HS-27A (cell line): ENCODE data around the gene ZNF764.
"Not testable (repeated sequence)": the region's sequence is repeated elsewhere in the genome, so short reads cannot be mapped to it uniquely, and the experiment has no call there.

Source experiments
- DNase-seq: peaks from one replicate; pipeline ENCODE4 v3.0.0-alpha.2; 2012; ENCODE audit warnings: low read depth, missing footprints

ZNF764 gene

DNA sequence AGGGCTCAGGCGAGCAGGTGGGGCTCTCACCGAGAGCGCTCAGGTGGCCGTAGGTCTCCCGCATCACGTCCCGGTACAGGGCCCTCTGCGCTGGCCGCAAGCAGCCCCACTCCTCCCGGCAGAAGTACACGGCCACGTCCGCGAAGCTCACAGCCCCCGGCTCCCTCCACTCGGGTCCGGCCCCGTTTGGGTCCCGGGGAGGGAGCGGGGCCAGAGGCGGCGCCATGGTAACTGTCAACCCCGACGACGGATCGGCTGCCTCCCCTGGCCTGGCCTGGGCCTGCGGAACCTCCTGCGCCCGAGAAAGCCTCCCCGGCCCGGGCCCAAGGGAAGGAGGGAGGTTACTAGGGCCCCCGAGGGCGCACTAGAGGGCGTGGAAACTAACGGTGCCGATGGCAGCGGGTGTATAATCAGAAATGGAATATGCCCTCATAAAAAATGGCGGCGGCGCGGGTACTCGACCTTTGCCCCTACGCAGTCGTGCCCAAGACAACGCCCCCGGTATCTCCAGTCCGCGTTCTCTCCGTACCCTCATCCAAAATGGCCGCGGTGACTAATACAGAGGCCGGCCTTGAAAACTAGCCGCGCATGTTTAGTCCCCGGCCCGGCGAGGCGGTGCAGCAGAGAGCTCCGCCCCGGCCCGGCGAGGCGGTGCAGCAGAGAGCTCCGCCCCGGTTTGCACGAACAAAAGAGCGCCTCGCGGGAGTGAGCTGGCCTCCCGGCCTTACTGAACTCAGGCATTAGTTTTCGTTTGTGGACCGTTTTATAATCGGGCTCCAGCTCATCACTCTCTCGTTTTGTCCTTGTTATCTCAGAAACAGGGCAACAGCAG lies at the start of gene ZNF764:
TSS of gene ZNF764 (minus strand) at position 418 of the 832 bp plus-strand sequence. CDS start at position 226, 192 bp downstream.
- DNase-seq: peak; percentile 91

DNA sequence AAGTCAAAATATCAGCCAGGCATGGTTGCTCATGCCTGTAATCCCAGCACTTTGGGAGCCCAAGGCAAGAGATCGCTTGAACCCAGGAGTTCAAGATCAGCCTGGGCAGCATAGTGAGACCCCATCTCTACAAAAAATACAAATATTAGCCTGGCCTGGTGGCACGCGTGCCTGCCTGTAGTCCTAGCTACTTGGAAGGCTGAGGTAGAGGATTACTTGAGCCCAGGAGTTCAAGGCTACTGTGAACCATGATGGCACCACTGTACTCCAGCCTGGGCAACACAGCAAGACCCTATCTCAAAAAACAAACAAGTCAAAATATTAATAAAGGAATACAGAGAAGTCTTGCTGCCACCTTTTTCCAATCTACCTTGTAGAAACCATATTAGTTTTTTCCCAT lies 47.8 kb upstream of the ZNF764 start:
- no peak for DNase-seq

DNA sequence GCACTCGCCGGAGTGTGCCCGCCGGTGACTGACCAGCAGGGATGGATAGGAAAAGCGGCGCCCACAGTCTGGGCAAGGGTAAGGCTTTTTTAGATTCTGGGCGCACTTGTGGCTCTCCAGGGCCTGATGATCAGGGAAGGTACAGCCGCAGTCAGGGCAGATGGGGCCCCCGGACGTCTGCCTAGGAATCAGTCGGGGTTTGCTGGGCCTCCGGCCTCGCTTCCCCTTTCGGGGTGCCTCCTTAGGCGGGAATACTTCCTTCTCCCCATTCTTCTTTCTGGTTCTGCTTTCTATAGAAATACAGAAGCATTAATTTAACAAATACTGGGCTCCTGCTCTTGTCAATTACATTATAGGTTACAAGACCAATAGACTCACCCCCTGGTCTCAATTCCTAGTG lies 47.0 kb upstream of the ZNF764 start:
- DNase-seq: no peak

DNA sequence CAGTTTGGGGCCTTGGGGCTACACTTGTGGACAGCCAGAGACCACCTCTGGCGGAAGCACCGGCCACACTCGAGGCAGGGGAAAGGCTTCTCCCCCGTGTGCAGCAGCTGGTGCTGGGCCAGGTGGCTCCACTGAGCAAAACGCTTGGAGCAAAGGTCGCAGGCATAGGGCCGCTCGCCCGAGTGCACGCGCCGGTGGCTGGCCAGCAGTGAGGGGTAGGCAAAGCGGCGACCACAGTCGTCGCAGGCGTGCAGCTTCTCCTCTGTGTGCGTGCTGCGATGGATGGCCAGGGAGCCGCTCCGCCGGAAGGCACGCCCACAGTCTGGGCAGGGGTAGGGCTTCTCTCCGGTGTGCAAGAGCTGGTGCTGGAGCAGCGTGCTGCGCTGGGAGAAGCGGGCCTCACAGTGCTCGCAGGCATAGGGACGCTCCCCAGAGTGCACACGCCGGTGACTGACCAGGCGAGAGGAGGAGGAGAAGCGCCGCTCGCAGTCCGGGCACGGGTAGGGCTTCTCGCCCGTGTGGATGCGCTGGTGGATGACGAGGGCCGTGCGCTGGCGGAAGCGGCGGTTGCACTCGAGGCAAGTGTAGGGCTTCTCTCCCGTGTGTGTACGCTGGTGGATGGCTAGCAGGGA lies 46.3 kb upstream of the ZNF764 start:
- DNase-seq: no peak

DNA sequence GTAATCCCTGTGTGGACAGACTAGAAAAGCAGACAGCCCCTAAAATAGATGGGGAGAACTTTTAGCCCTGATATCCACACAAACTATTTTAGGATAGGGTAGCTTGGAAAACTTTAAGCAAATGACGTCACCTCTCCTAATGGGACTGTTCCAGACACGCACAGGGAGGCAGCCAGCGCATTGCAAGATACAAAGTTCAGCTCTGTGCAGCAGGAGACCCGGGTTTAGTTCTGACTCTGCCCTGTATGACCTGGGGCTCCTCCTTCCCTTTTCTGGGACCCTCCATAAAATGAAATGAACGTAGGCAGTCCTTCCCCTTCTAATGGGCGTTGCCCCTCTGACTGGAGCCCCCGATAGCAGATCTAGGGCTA lies 45.8 kb upstream of the ZNF764 start:
- DNase-seq: no peak

DNA sequence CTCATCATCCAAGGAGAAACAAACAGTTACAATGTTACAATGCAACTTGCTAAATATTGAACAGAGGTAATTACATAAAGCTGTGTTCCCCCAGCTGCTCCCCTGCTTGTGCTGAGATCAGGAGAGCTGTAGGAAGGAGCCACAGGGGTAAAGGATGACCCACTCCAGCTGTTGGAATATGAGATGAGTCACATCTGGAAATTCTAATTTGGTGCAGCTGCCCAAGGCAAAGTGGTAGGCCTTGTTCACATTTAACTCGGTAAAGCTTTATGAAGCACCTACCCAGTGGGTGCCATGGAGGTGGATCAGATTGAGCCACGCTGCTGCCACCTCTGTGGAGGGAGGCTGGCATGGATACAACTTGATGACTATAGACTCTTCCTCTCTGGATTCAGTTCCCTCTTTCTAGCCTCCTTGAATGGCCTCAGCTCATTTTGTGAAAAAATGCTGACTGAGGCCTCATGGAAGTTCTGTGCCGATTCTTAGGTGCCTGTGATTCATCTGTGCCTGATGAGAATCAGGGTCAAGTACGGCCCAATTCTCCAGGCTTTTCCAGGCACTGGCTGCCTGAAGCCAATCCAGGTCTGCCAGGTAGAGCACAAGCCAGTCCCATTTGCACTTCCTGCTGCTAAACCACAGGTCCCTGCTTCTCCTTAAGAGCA lies 44.6 kb upstream of the ZNF764 start:
- DNase-seq: no peak

DNA sequence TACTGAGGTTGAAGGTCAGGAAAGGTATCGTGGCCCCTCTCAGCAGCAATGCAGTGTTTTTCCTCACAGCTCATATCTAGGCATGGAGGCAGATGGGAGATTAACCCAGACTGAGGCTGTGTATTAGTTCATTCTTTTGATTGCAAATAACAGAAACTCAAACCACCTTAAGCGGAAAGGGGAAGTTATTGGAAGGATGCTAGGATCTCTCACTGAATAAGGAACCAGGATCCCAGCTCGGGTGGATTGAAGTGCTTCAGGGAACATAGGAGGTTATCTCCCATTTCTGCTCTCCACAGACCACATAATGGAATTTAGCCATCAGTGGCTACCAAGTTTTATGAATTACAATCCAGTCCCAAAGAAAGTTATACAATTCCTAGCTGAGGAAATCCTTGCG lies 43.8 kb upstream of the ZNF764 start:
- DNase-seq: no peak

DNA sequence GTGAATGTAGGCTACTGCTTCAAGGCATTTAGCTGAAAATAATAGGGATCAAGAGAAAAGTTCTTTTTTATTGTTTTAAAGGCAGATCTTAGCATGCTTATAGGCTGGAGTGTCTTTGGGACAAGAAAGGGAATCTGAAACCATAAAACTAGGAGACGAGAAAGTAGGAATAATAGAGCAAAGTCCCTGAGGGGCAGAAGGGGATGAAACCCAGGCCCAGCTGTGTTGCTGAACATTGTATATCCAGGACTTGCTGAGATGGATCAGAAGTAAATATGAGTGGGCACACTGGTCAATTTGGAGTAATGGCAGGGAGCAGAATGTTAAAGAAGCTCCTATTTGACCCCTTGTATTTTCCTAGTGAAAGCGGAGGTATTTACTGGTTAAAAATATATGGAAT lies 42.8 kb upstream of the ZNF764 start:
- no peak for DNase-seq

DNA sequence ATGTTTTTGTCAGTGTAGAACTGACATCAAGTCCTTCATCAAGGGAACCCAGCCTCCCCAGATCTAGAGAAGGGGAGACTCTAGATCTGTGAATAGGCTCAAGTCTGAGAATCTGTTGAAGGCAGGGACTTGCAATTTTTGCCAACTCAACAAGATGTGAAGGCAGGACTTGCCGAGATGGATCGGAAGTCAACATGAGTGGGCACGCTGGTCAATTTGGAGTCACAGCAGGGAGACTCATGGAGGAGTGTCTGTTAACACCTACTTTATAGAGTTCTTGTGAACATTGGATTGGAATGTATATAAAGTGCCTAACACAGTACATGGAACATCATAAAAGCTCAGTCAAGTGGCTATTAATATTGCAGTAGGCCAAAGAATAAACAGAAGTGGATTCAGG lies 42.0 kb upstream of the ZNF764 start:
- no peak for DNase-seq

DNA sequence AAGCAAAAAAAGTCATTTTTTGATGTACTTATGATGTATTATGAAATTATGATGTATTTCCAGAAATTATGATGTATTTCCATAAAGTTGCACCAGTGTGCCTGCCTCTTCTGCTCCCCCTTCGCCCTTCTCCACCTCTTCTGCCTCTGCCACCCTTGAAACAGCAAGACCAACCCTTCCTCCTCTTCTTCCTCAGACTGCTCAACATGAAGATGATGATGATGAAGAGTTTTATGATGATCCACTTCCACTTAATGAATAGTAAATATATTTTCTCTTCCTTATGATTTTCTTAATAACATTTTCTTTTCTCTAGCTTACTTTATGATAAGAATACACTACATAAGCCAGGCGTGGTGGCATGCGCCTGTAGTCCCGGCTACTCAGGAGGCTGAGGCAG lies 34.7 kb upstream of the ZNF764 start:
- DNase-seq: no peak

DNA sequence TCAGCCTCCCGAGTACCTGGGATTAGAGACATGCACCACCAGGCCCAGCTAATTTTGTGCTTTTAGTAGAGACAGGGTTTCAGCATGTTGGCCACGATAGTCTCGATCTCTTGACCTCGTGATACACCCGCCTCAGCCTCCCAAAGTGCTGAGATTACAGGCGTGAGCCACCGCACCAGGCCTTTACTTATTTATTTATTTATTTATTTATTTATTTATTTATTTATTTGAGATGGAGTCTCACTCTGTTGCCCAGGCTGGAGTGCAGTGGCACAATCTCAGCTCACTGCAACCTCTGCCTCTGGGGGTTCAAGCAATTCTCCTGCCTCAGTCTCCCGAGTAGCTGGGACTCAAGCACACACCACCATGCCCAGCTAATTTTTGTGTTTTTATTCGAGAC lies 32.7 kb upstream of the ZNF764 start:
- DNase-seq: not testable (repeated sequence)

DNA sequence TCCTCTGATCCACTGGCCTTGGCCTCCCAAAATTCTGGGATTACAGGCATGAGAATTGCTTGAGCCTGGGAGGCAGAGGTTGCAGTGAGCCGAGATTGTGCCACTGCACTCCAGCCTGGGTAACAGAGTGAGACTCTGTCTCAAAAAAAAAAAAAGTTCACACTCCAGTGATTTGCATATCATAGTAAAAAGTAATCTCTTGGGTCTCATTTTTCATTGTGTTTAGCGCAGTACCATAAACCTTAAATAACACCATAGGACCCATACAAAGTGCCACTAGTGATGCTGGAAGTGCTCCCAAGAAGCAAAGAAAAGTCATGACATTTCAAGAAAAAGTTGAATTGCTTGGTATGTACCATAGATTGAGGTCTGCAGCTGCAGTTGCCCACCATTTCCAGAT lies 31.4 kb upstream of the ZNF764 start:
- not testable (repeated sequence) for DNase-seq

DNA sequence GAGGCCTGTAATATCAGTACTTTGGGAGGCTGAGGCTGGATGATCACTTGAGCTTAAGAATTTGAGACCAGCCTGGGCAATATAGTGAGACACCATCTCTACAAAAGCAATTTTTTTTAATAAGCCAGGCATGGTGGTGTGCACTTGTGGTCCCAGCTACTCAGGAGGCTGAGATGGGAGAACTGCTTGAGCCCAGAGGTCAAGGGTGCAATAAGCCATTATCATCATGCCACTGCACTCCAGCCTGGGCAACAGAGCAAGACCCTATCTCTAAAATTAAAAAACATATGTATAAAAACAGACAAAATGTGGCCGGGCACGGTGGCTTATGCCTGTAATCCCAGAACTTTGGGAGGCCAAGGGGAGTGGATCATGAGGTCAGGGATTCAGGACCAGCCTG lies 30.5 kb upstream of the ZNF764 start:
- no peak for DNase-seq

DNA sequence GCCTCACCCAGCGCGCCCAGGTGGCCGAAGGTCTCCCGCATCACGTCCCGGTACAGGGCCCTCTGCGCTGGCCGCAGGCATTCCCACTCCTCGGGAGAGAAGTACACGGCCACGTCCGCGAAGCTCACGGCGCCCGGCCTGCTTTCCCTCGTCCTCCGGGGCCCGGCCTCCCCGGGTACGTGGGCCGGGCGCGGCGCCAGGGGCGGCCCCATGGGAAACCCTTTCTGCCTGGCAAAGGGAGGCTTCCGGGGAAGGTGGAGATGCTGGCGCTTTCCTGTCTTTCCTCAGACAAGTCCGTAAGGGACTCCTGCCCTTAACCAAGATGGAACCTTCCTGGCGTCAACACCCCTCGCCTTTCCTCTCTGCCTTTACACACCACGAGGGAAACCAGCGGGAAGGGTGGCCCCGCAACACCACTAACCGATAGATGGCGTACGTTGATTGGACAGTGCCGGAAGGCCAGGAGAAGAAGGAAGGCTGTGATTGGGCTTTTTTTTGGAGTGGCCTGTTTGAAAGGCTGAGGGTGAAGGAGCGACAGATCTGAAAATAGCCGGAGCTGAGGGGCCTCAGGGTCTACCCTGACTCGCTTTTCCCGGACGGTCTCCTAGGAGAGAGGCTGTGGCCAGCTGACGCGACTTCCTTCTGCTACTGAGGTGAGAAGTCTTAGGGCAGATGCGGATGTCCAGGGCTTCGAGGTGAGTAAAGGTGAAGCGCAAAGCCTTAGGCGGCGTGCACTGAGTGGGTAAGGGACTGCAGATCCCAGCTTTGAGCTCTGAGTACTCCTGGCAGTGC lies 27.4 kb upstream of the ZNF764 start, which contains the start of gene ZNF785:
TSS of gene ZNF785 (minus strand) at position 298 of the 792 bp plus-strand sequence. CDS start at position 212, 86 bp downstream.
- DNase-seq: peak; percentile 96

DNA sequence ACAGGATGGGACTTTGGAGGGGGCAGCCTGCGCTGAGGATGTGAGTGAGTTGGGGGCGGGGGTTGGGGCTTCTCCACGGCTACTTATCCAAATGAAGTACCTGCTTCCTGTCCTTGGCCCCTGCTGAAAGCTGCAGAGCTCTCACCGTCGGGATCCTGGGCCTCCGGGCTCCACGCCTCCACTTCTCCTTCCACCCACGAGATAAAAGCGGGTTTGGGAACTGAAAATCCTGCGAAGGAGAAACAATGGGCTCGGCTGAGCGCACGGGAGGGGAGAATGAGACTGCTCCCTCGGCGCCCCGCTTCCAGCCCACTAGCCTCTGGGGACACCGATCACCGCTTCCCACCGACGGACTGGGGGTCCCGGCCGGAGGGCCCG lies 26.8 kb upstream of the ZNF764 start:
- no peak for DNase-seq

DNA sequence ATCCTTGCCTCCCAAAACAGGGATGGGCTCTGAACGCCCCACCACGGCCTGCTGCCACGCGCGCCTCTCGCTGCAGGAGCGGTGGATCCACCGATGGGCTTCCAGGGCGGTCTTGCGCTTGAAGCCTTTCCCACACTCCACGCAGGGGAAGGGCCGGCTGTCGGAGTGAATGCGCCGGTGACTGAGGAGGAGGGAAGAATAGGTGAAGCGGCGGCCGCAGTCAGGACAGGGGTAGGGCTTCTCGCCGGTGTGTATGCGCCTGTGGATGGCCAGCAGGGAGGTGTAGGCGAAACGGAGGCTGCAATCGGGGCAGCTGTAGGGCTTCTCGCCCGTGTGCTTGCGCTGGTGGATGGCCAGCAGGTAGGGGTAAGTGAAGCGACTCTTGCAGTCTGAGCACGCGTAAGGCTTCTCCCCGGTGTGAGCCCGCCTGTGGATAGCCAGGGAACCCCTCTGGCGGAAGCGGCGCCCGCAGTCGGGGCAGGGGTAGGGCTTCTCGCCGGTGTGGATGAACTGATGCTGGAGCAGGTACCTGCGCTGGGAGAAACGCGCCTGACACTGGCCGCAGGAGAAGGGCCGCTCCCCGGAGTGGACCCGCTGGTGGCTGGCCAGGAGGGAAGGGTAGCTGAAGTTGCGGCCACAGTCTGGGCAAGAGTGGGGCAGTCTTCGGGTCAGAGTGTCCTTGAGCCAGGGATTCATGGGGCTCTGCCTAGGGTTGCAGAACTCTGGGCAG lies 24.6 kb upstream of the ZNF764 start:
- DNase-seq: no peak

DNA sequence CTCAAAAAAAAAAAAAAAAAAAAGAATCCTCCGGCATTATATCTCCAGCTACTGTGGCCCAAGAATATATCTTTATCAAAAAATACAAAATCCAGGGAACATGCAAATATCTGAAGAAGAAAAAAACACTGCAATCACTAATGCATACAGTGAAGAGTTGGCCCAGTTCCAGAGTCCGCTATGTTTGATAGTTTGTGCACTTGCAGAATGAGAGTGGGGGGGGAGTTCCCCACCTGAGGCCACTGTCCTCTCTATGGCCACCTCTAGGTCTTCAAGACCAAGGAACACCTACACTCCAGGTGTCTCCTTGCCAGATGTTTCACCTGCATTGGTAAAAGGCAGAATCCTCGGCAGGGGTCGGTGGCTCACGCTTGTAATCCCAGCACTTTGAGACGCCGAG lies 23.3 kb upstream of the ZNF764 start:
- DNase-seq: no peak

DNA sequence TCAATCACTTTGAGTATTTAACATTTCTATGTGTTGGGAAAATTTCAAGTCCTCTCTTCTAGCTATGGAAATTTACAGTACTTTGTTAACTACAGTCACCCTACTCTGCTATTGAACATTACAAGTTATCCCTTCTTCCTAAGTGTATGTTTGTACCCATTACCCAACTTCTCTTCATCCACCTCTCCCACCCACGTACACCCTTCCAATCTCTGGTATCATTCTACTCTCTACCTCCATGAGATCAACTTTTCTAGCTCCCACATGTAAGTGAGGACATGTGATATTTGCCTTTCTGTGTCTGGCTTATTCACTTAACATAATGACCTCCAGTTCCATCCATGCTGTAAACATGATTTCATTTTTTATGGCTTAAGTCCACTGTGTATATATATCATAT lies 16.5 kb upstream of the ZNF764 start:
- no peak for DNase-seq

DNA sequence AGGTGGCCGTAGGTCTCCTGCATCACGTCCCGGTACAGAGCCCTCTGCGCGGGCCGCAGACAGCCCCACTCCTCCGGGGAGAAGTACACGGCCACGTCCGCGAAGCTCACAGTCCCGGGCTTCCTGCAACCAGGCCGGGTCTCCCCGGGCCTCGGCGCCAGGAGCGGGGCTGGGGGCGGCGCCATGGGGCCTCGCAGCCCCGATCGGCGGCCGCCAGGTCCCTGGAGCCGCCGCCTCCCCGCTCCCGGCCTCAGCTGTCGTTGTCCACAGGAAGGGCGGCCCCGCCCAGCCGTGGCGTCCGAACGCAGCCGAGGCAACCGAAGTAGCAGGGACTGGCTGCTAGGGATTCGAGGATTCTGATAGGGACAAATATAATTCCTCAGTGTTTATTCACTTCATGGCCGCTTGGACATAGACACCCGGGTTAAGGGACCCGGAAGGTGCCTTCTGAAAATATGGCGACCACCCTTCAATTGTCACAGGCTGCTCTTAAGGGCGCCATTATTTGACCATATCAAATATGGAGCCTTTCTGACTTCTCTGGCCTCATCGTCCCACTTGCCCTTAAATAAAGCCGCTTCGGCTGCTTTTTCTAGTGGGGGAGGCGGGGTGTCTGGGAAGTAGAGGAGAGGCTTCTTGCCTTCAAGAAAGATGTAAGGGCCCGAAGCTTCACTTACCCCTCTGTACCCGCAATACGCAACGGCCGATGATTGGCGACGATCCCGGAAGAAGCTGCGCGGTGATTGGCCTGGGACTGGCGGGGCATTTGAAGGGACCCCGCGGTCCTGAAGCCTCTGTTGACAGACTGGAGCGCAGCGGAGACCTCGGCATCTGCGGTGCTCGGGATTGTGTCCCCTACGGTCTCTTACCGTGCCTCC lies 13.5 kb upstream of the ZNF764 start, which contains the start of gene ZNF688:
TSS of gene ZNF688 (minus strand) at position 270 of the 878 bp plus-strand sequence. CDS start at position 185, 85 bp downstream.
- DNase-seq: peak; percentile 89
